Smooth muscle cell of the coronary artery (primary cell): ENCODE results near the gene CMTM3. TPM values are rescaled to one million over a fixed set of nuclear protein-coding genes. Genes with fewer than 3 reads are reported as not detected.

Source experiments
- total RNA-seq: library from RNA; depleted of rRNA; stranded (reverse); fragments of >200 nt; gene quantifications from 2 replicates; pipeline ENCODE4 v1.2.3, GENCODE V29; 2014; ENCODE audit warnings: low replicate concordance

The CMTM3 gene
- 9.1 and 13.5 TPM in 2 replicates for total RNA-seq

GRCh38 chr16:66604376-66605176 lies at the start of gene CMTM3:
CMTM3 (plus strand) TSS chr16:66604704; CDS start chr16:66604806, 102 bp downstream.

GRCh38 chr16:66566051-66566901 lies 38.2 kb upstream of the CMTM3 start, which contains the start of gene CMTM1:
CMTM1 (plus strand) TSS chr16:66566439; CDS start chr16:66566514, 75 bp downstream.

GRCh38 chr16:66578651-66579531 lies 25.6 kb upstream of the CMTM3 start, which contains the start of gene CMTM2:
CMTM2 (plus strand) TSS chr16:66579463; CDS start chr16:66579608, 145 bp downstream.

Other genes starting within 250 kb of the CMTM3 start
- gene CDH5, start 238.0 kb upstream of the CMTM3 start, total RNA-seq = 3.3 and 23.2 TPM in 2 replicates
- gene BEAN1, start 177.4 kb upstream of the CMTM3 start, total RNA-seq = under 0.01 and 0.35 TPM in 2 replicates
- gene TK2, start 54.6 kb upstream of the CMTM3 start, total RNA-seq = 35.3 and 74.5 TPM in 2 replicates
- 49.5 and 58.2 TPM in 2 replicates for gene CKLF, start 52.1 kb upstream of the CMTM3 start, total RNA-seq
- gene CMTM1, start 38.3 kb upstream of the CMTM3 start, total RNA-seq = 1.9 and 2.1 TPM in 2 replicates
- not detected in 2 replicates for gene CMTM2, start 25.2 kb upstream of the CMTM3 start, total RNA-seq
- gene CMTM4, start 92.0 kb downstream of the CMTM3 start, total RNA-seq = 9.6 and 17.3 TPM in 2 replicates
- gene DYNC1LI2, start 146.9 kb downstream of the CMTM3 start, total RNA-seq = 63.7 and 175 TPM in 2 replicates
- gene TERB1, start 196.9 kb downstream of the CMTM3 start, total RNA-seq = 0.08 TPM in 1 of 2 replicates, not detected in the other
- gene NAE1, start 226.3 kb downstream of the CMTM3 start, total RNA-seq = 51.0 and 66.7 TPM in 2 replicates
- gene CA7, start 239.7 kb downstream of the CMTM3 start, total RNA-seq = not detected in 2 replicates